IMR-90 (cell line): ENCODE data around the gene NPAS2. TPM values are rescaled to one million over a fixed set of nuclear protein-coding genes. Genes with fewer than 3 reads are reported as not detected.
A peak's percentile ranks its signal among the peaks of the same experiment; 100 is the strongest.

Source experiments
- ATAC-seq: fragments of 200-7000 bp; cut with Tn5 transposase; 2 replicates; pipeline ENCODE4 v1.9.1; 2020; ENCODE audit warnings: low read depth, mild to moderate bottlenecking, moderate library complexity
- BruUV-seq: library from RNA; stranded (reverse); fragments of 400-500 nt; replicated peaks from 2 replicates; lab custom pipeline; 2021; lab: Mats Ljungman, UMichigan
- CTCF ChIA-PET: fragments of 300-600 bp; formaldehyde crosslinking; extraction: SDS; loops from one replicate; lab custom pipeline; 2021; ENCODE audit warnings: antibody characterized with exemption; lab: Yijun Ruan, JAX
- POLR2A ChIA-PET: fragments of 300-600 bp; sonication (Branson Sonifier 250); formaldehyde crosslinking; loops from one replicate; lab custom pipeline; 2022; ENCODE audit warnings: antibody characterized with exemption; ENCODE audit not compliant: unreplicated experiment; lab: Charles Lee
- DNase-seq: peaks from one replicate; pipeline ENCODE4 v3.0.0; 2013
- H2AFZ ChIP-seq: replicated peaks from 2 replicates; pipeline ENCODE3; 2013; ENCODE audit warnings: low read length, mild to moderate bottlenecking; ENCODE audit not compliant: poor library complexity
- H2AK5ac ChIP-seq: 2 replicates; pipeline ENCODE4 v1.6.1; 2013; ENCODE audit warnings: low read depth, low read length, inconsistent platforms
- H2AK9ac ChIP-seq: replicated peaks from 2 replicates; pipeline ENCODE3; 2013; ENCODE audit warnings: mild to moderate bottlenecking, low read depth, low read length, moderate library complexity; ENCODE audit not compliant: poor library complexity
- H2BK120ac ChIP-seq: 2 replicates; pipeline ENCODE4 v1.6.1; 2013; ENCODE audit warnings: low read depth, low read length, inconsistent platforms
- H2BK15ac ChIP-seq: 3 replicates; pipeline ENCODE4 v1.6.1; 2013; ENCODE audit warnings: low read depth, low read length, inconsistent platforms
- H2BK20ac ChIP-seq: 2 replicates; pipeline ENCODE4 v1.6.1; 2013; ENCODE audit warnings: low read depth, mild to moderate bottlenecking, inconsistent platforms, low read length, moderate library complexity
- H2BK5ac ChIP-seq: 2 replicates; pipeline ENCODE4 v1.6.1; 2013; ENCODE audit warnings: mild to moderate bottlenecking, low read depth, low read length, inconsistent platforms; ENCODE audit not compliant: poor library complexity, severe bottlenecking
- H3K14ac ChIP-seq: replicated peaks from 2 replicates; pipeline ENCODE4 v1.6.1; 2013; ENCODE audit warnings: low read depth, low read length, inconsistent platforms
- H3K18ac ChIP-seq: 2 replicates; pipeline ENCODE4 v1.6.1; 2013; ENCODE audit warnings: low read depth, low read length, control low read depth
- H3K23ac ChIP-seq: 2 replicates; pipeline ENCODE4 v1.6.1; 2013; ENCODE audit warnings: low read depth, low read length, inconsistent platforms
- H3K27ac ChIP-seq: 2 replicates; pipeline ENCODE4 v1.5.1; 2013; ENCODE audit warnings: mild to moderate bottlenecking, control low read depth, low read length; ENCODE audit not compliant: insufficient read depth
- H3K27me3 ChIP-seq: 2 replicates; pipeline ENCODE4 v1.6.1; 2013; ENCODE audit warnings: low read length; ENCODE audit not compliant: control insufficient read depth, insufficient read depth
- H3K36me3 ChIP-seq: 2 replicates; pipeline ENCODE4 v1.6.1; 2013; ENCODE audit warnings: low read length, mixed read lengths; ENCODE audit not compliant: control insufficient read depth, insufficient read depth
- H3K4ac ChIP-seq: 2 replicates; pipeline ENCODE4 v1.6.1; 2013; ENCODE audit warnings: low read depth, low read length, inconsistent platforms
- H3K4me1 ChIP-seq: 2 replicates; pipeline ENCODE4 v1.6.1; 2013; ENCODE audit warnings: low read length, mixed read lengths; ENCODE audit not compliant: control insufficient read depth, insufficient read depth
- H3K4me2 ChIP-seq: 2 replicates; pipeline ENCODE4 v1.6.1; 2013; ENCODE audit warnings: low read depth, mild to moderate bottlenecking, control low read depth, low read length, moderate library complexity
- H3K4me3 ChIP-seq: 2 replicates; pipeline ENCODE4 v1.5.1; 2013; ENCODE audit warnings: low read depth, mild to moderate bottlenecking, control low read depth, low read length, moderate library complexity; ENCODE audit not compliant: insufficient read depth
- H3K56ac ChIP-seq: 2 replicates; pipeline ENCODE4 v1.6.1; 2013; ENCODE audit warnings: low read length, inconsistent platforms; ENCODE audit not compliant: insufficient read depth; ENCODE audit errors: extremely low read depth
- H3K79me1 ChIP-seq, 2 experiments: 2 replicates each; pipeline ENCODE4 v1.6.1; 2013; ENCODE audit warnings: low read length in 2 of 2, inconsistent platforms in 1 of 2, low read depth in 1 of 2
- H3K9ac ChIP-seq: 2 replicates; pipeline ENCODE4 v1.6.1; 2013; ENCODE audit warnings: low read depth, low read length, control low read depth
- H3K9me1 ChIP-seq: 2 replicates; pipeline ENCODE4 v1.6.1; 2013; ENCODE audit warnings: low read length, inconsistent platforms; ENCODE audit not compliant: insufficient read depth
- H3K9me3 ChIP-seq: 2 replicates; pipeline ENCODE4 v1.6.1; 2013; ENCODE audit warnings: low read length; ENCODE audit not compliant: control insufficient read depth, insufficient read depth
- H4K20me1 ChIP-seq: 2 replicates; pipeline ENCODE4 v1.6.1; 2013; ENCODE audit warnings: low read length, inconsistent platforms; ENCODE audit not compliant: insufficient read depth
- H4K5ac ChIP-seq: 2 replicates; pipeline ENCODE4 v1.6.1; 2013; ENCODE audit warnings: mild to moderate bottlenecking, low read depth, low read length, control low read depth
- H4K8ac ChIP-seq, 2 experiments: 2 replicates each; pipeline ENCODE4 v1.6.1; 2013; ENCODE audit warnings: low read depth in 2 of 2, low read length in 2 of 2, control low read depth in 1 of 2, inconsistent platforms in 1 of 2
- H4K91ac ChIP-seq: 2 replicates; pipeline ENCODE4 v1.6.1; 2013; ENCODE audit warnings: low read depth, low read length, inconsistent platforms; ENCODE audit not compliant: insufficient read depth
- BHLHE40 ChIP-seq: fragments of 150-350 bp; IDR thresholded peaks from 2 replicates; pipeline ENCODE4 v1.6.1; 2016; ENCODE audit warnings: mild to moderate bottlenecking, low read depth, low read length
- CEBPB ChIP-seq: IDR thresholded peaks from 2 replicates; pipeline ENCODE4 v1.6.1; 2012; ENCODE audit warnings: low read depth, low read length, improper control_type of control experiment
- CHD1 ChIP-seq: IDR thresholded peaks from 2 replicates; pipeline ENCODE4 v1.6.1; 2012; ENCODE audit warnings: low read depth, low read length, improper control_type of control experiment
- FOS ChIP-seq: fragments of 150-350 bp; IDR thresholded peaks from 2 replicates; pipeline ENCODE4 v1.6.1; 2016; ENCODE audit warnings: low read depth, low read length
- MAFK ChIP-seq: IDR thresholded peaks from 2 replicates; pipeline ENCODE4 v1.6.1; 2012; ENCODE audit warnings: low read depth, low read length, improper control_type of control experiment
- MAZ ChIP-seq: IDR thresholded peaks from 2 replicates; pipeline ENCODE4 v1.6.1; 2012; ENCODE audit warnings: low read depth, mild to moderate bottlenecking, low read length, improper control_type of control experiment, moderate library complexity, borderline replicate concordance
- MXI1 ChIP-seq: IDR thresholded peaks from 2 replicates; pipeline ENCODE4 v1.6.1; 2012; ENCODE audit warnings: low read depth, mild to moderate bottlenecking, low read length, moderate library complexity, borderline replicate concordance
- NFE2L2 ChIP-seq: fragments of 150-350 bp; IDR thresholded peaks from 2 replicates; pipeline ENCODE4 v1.6.1; 2016; ENCODE audit warnings: low read depth, mild to moderate bottlenecking, low read length
- POLR2A ChIP-seq: IDR thresholded peaks from 2 replicates; pipeline ENCODE4 v1.6.1; 2012; ENCODE audit warnings: mild to moderate bottlenecking, low read depth, low read length
- RAD21 ChIP-seq: IDR thresholded peaks from 2 replicates; pipeline ENCODE4 v1.6.1; 2012; ENCODE audit warnings: low read length, improper control_type of control experiment
- RCOR1 ChIP-seq: IDR thresholded peaks from 2 replicates; pipeline ENCODE4 v1.6.1; 2012; ENCODE audit warnings: mild to moderate bottlenecking, low read length, improper control_type of control experiment; ENCODE audit not compliant: insufficient replicate concordance
- RFX5 ChIP-seq: IDR thresholded peaks from 2 replicates; pipeline ENCODE4 v1.8.0; 2012; ENCODE audit warnings: low read depth, mild to moderate bottlenecking, low read length, moderate library complexity
- SMC3 ChIP-seq: fragments of 150-350 bp; IDR thresholded peaks from 2 replicates; pipeline ENCODE4 v1.6.1; 2016; ENCODE audit warnings: low read depth, mild to moderate bottlenecking, antibody characterized with exemption, low read length, moderate library complexity
- WGBS, 2 experiments: methylation state at CpG; one replicate each; pipeline versions ENCODE4 v1.1.5 to v1.1.7; 2013; ENCODE audit warnings: missing lambda C conversion rate in 2 of 2; ENCODE audit not compliant: insufficient read length in 1 of 2; ENCODE audit errors: extremely low coverage in 2 of 2; 5-methylcytosine and 5-hydroxymethylcytosine counted together
- dilution Hi-C: fragments of 300-500 bp; cut with HindIII; formaldehyde crosslinking; loops from one replicate; pipeline ENCODE4 v1.14.3; 2018; ENCODE audit warnings: low sequenced_read_pairs; ENCODE audit not compliant: unreplicated experiment
- in situ Hi-C: fragments of 300-500 bp; cut with MboI; formaldehyde crosslinking; loops from 3 replicates; pipeline ENCODE4 v1.14.3; 2019; ENCODE audit warnings: low sequenced_read_pairs, inconsistent platforms, mixed read lengths
- intact Hi-C: fragments of 100-400 bp; cut with micrococcal nuclease; formaldehyde crosslinking; loops from 2 replicates; pipeline ENCODE4 v1.10.0; 2022
- polyA plus RNA-seq, 3 experiments: library from polyadenylated mRNA; depleted of rRNA; stranded (reverse); fragments of >200 nt; gene quantifications; 2 replicates each; pipeline ENCODE4 v1.2.3, GENCODE V29; 2012; ENCODE audit warnings: low replicate concordance in 1 of 3
- total RNA-seq: library from RNA; depleted of rRNA; stranded (reverse); fragments of >200 nt; gene quantifications from 2 replicates; pipeline ENCODE4 v1.2.3, GENCODE V29; 2012
- TF ChIP-seq, protein P1 (sequence below): fragments of 150-350 bp; IDR thresholded peaks from 2 replicates; pipeline ENCODE4 v1.6.1; 2016; ENCODE audit warnings: low read depth, mild to moderate bottlenecking, low read length, moderate library complexity, borderline replicate concordance
- TF ChIP-seq, protein P2 (sequence below): fragments of 150-350 bp; IDR thresholded peaks from 2 replicates; pipeline ENCODE4 v1.6.1; 2017; ENCODE audit warnings: mild to moderate bottlenecking, antibody characterized with exemption, low read length, low read depth
- TF ChIP-seq, protein P3 (sequence below): conservative IDR thresholded peaks from 2 replicates; pipeline ENCODE4 v1.5.1; 2012; ENCODE audit warnings: mild to moderate bottlenecking, low read depth, low read length, improper control_type of control experiment

The NPAS2 gene
- total and polyA plus RNA-seq, 2 of the 4 experiments (the other 2 are of a cell fraction) = 5.2 to 14.8 TPM

DNA sequence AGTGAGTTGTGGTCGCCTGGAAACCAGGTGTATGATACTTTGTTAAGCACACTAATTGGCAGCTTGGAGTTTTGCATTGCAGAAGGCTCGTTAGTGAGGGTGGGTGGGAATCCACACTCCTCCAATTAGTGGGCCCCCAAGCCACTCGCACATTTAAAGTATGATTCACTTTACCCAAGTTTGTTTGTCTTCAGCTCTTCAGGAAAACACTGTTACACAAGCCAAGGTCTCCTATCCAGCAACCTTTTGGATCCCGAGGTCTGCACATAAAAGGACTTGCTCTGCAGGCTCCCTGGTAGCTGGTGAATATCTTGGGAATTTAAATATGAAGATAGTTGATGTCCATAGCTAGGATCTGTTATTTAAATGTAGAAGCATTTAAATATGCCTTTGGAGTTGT is 66.1 kb downstream of the NPAS2 start:
- H4K8ac ChIP-seq = no peak overlapping the region
- no peak overlapping the region for H4K5ac ChIP-seq
- H3K27ac ChIP-seq = no peak overlapping the region
- 0 out of 2 replicates have a peak overlapping the region, but pooled peaks have one; percentile 37 for H3K14ac ChIP-seq
- H3K4me2 ChIP-seq = no peak overlapping the region
- no peaks in the 10 kb centered on the region for H3K36me3 ChIP-seq
- dilution Hi-C loops = no loop called here
- H2BK5ac ChIP-seq = no peak overlapping the region
- 0 out of 2 replicates have a peak overlapping the region, but pooled peaks have one; percentile 26 for H3K23ac ChIP-seq
- H3K56ac ChIP-seq = no peak overlapping the region
- no peaks in the 10 kb centered on the region for H3K9me3 ChIP-seq
- no peak overlapping the region for H2AK9ac ChIP-seq
- no peak overlapping the region for H3K9ac ChIP-seq
- no peak overlapping the region for H2BK15ac ChIP-seq
- no peak overlapping the region for H3K4me3 ChIP-seq
- no CpG with 5 or more reads among the region's 4 CpGs for WGBS, 2 experiments
- H2AFZ ChIP-seq = no peak overlapping the region
- CTCF ChIA-PET = no interaction called here
- no peak overlapping the region for H2BK120ac ChIP-seq
- intact Hi-C loops = no loop called here
- peaks cover 9 to 42% of the 10 kb centered on the region in 2 experiments for H3K79me1 ChIP-seq
- TF ChIP-seq MAZ (no peak), NFE2L2 (no peak), MAFK (no peak), SMC3 (no peak), POLR2A (no peak), FOS (no peak), CHD1 (no peak), RAD21 (no peak), CEBPB (no peak), BHLHE40 (no peak), RCOR1 (no peak), MXI1 (no peak), RFX5 (no peak)
- TF ChIP-seq, protein P1, sequence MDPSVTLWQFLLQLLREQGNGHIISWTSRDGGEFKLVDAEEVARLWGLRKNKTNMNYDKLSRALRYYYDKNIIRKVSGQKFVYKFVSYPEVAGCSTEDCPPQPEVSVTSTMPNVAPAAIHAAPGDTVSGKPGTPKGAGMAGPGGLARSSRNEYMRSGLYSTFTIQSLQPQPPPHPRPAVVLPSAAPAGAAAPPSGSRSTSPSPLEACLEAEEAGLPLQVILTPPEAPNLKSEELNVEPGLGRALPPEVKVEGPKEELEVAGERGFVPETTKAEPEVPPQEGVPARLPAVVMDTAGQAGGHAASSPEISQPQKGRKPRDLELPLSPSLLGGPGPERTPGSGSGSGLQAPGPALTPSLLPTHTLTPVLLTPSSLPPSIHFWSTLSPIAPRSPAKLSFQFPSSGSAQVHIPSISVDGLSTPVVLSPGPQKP = no peak
- TF ChIP-seq, protein P2, sequence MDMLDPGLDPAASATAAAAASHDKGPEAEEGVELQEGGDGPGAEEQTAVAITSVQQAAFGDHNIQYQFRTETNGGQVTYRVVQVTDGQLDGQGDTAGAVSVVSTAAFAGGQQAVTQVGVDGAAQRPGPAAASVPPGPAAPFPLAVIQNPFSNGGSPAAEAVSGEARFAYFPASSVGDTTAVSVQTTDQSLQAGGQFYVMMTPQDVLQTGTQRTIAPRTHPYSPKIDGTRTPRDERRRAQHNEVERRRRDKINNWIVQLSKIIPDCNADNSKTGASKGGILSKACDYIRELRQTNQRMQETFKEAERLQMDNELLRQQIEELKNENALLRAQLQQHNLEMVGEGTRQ = no peak
- TF ChIP-seq, protein P3, sequence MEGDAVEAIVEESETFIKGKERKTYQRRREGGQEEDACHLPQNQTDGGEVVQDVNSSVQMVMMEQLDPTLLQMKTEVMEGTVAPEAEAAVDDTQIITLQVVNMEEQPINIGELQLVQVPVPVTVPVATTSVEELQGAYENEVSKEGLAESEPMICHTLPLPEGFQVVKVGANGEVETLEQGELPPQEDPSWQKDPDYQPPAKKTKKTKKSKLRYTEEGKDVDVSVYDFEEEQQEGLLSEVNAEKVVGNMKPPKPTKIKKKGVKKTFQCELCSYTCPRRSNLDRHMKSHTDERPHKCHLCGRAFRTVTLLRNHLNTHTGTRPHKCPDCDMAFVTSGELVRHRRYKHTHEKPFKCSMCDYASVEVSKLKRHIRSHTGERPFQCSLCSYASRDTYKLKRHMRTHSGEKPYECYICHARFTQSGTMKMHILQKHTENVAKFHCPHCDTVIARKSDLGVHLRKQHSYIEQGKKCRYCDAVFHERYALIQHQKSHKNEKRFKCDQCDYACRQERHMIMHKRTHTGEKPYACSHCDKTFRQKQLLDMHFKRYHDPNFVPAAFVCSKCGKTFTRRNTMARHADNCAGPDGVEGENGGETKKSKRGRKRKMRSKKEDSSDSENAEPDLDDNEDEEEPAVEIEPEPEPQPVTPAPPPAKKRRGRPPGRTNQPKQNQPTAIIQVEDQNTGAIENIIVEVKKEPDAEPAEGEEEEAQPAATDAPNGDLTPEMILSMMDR = no peak
- no peak overlapping the region for H3K4ac ChIP-seq
- peaks cover 13% of the 10 kb centered on the region for H3K4me1 ChIP-seq
- H2BK20ac ChIP-seq = no peak overlapping the region
- ATAC-seq (no peak), DNase-seq (no peak)
- in situ Hi-C loops = no loop called here
- H3K27me3 ChIP-seq = no peaks in the 10 kb centered on the region
- H2AK5ac ChIP-seq = no peak overlapping the region
- peaks cover 23% of the 10 kb centered on the region for H3K9me1 ChIP-seq
- H4K91ac ChIP-seq = no peak overlapping the region
- H4K20me1 ChIP-seq = peaks cover 8% of the 10 kb centered on the region; the same call in 1 of the 2 replicates
- BruUV-seq = no TSS peak
- H3K18ac ChIP-seq = no peak overlapping the region
- POLR2A ChIA-PET = no interaction called here
